Mucosa of descending colon (tissue), 3 donors: ENCODE data around the gene FSTL4. TPM values are rescaled to one million over a fixed set of nuclear protein-coding genes. Genes with fewer than 3 reads are reported as not detected.

Source experiments
- ATAC-seq: fragments of 200-7000 bp; cut with Tn5 transposase; one replicate; pipeline ENCODE4 v1.9.1; 2020; ENCODE audit warnings: mild to moderate bottlenecking, moderate library complexity
- DNase-seq, 3 donors: peaks; one replicate each; pipeline ENCODE4 v3.0.0-alpha.2; 2020
- H3K36me3 ChIP-seq: fragments of 200-600 bp; one replicate; pipeline ENCODE4 v1.8.0; 2021; ENCODE audit warnings: low read depth, mild to moderate bottlenecking
- H3K4me1 ChIP-seq: fragments of 200-600 bp; one replicate; pipeline ENCODE4 v1.8.0; 2021; ENCODE audit warnings: low read depth, mild to moderate bottlenecking
- H3K4me3 ChIP-seq: fragments of 200-600 bp; one replicate; pipeline ENCODE4 v1.8.0; 2021; ENCODE audit warnings: mild to moderate bottlenecking
- H3K9me3 ChIP-seq: fragments of 200-600 bp; one replicate; pipeline ENCODE4 v1.8.0; 2021; ENCODE audit warnings: mild to moderate bottlenecking
- intact Hi-C, 2 donors: fragments of 100-400 bp; cut with DNase I in 1 of 2; cut with micrococcal nuclease in 1 of 2; formaldehyde crosslinking; loops; one replicate each; pipeline versions ENCODE4 v1.11.0 to v1.11.1; 2022; cut with DNase I, micrococcal nuclease
- total RNA-seq, 3 donors: library from RNA; stranded (reverse); fragmentation: NEBNext Ultra II Directional in 2 of 3; extraction: Animal tissue kit (Norgen Biotek cat#: 25700) in 2 of 3; gene quantifications; one replicate each; pipeline versions ENCODE4 v1.2.1 to v1.2.4, GENCODE V29; 2021 to 2023
- TF ChIP-seq, protein P1 (sequence below): fragments of 200-600 bp; IDR thresholded peaks from one replicate; pipeline ENCODE4 v1.8.0; 2022; ENCODE audit warnings: antibody characterized with exemption, mild to moderate bottlenecking
- donor health status: DM: no; HTN: no; CAD: no; lungs with moderate emphysema.
- donor health status: DM: no; HTN: no; CAD: no.
- donor health status: DM: no; HTN: yes; CAD: no.

FSTL4 gene
- total RNA-seq, 3 donors from 2014 or later, result 0.29 to 0.77 (median 0.57) TPM

DNA sequence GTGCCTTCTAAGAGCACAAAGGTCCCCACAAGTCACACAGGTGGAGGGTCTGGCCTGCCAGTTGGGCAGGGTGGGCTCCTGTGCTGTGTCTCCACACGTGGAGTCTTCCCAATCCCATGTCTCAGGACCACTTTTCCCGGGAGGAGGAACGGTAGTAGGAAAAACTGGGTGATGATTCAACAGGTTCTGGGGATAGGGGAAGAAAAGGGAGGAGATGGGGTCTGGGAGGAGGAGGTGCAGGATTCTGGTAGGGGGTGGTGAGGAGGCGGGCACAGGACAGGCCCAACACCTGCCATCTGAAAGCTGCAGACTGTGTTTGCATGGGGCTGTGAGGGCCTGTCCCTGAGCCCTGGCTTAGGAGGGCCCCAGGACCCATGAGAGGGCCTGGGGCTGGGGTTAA lies 345.4 kb downstream of the FSTL4 start:
- DNase-seq, result no peak
- no peaks in the 10 kb centered on the region for H3K9me3 ChIP-seq
- no peak overlapping the region for H3K4me3 ChIP-seq
- no peaks in the 10 kb centered on the region for H3K4me1 ChIP-seq
- no peaks in the 10 kb centered on the region for H3K36me3 ChIP-seq
- TF ChIP-seq, protein P1, sequence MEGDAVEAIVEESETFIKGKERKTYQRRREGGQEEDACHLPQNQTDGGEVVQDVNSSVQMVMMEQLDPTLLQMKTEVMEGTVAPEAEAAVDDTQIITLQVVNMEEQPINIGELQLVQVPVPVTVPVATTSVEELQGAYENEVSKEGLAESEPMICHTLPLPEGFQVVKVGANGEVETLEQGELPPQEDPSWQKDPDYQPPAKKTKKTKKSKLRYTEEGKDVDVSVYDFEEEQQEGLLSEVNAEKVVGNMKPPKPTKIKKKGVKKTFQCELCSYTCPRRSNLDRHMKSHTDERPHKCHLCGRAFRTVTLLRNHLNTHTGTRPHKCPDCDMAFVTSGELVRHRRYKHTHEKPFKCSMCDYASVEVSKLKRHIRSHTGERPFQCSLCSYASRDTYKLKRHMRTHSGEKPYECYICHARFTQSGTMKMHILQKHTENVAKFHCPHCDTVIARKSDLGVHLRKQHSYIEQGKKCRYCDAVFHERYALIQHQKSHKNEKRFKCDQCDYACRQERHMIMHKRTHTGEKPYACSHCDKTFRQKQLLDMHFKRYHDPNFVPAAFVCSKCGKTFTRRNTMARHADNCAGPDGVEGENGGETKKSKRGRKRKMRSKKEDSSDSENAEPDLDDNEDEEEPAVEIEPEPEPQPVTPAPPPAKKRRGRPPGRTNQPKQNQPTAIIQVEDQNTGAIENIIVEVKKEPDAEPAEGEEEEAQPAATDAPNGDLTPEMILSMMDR, result no peak
- ATAC-seq, result no peak
- intact Hi-C loops, result no loop called here

DNA sequence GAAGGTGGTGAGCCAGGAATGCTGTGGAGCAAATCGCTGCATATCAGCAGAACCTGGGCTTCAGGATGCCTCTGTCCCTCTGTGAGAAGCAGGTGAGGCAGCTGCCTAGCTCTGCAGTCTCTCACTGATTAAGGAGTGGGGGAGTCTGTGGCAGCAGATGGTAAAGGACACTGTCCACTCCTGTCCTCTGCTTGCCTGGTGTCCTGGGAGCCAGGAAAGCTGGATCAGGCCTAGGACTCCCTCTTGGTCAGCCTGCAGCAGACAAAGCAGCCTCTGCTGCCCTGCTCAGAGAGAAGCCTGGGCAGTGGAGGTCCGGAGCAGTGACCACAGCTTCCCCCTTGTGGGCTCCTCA lies 345.8 kb downstream of the FSTL4 start:
- TF ChIP-seq, protein P1, result no peak
- ATAC-seq (no peak), DNase-seq (no peak)
- H3K4me3 ChIP-seq, result no peak overlapping the region
- no peaks in the 10 kb centered on the region for H3K4me1 ChIP-seq
- H3K36me3 ChIP-seq, result no peaks in the 10 kb centered on the region
- H3K9me3 ChIP-seq, result no peaks in the 10 kb centered on the region
- intact Hi-C loops, result no loop called here

- Histone ChIP-seq H3K4me3 (no peak overlapping the region), H3K36me3 (no peaks in the 10 kb centered on the region), H3K9me3 (no peaks in the 10 kb centered on the region), H3K4me1 (no peaks in the 10 kb centered on the region)
- intact Hi-C loops, result no loop called here
- TF ChIP-seq, protein P1, result no peak
- DNase-seq (no peak), ATAC-seq (no peak)
Observed at GRCh38 chr5:133265720-133266526, 346.4 kb downstream of the FSTL4 start.

GRCh38 chr5:133265257-133265656 lies 347.1 kb downstream of the FSTL4 start:
- Histone ChIP-seq H3K36me3 (no peaks in the 10 kb centered on the region), H3K9me3 (no peaks in the 10 kb centered on the region), H3K4me3 (no peak overlapping the region), H3K4me1 (no peaks in the 10 kb centered on the region)
- DNase-seq (no peak), ATAC-seq (no peak)
- intact Hi-C loops, result no loop called here
- TF ChIP-seq, protein P1, result no peak

- intact Hi-C loops, result no loop called here
- DNase-seq (no peak), ATAC-seq (no peak)
Observed at GRCh38 chr5:133262690-133263089, 349.7 kb downstream of the FSTL4 start.

More at GRCh38 chr5:133262690-133263089, 349.7 kb downstream of the FSTL4 start:
- Histone ChIP-seq H3K36me3 (no peaks in the 10 kb centered on the region), H3K4me1 (no peaks in the 10 kb centered on the region), H3K9me3 (no peaks in the 10 kb centered on the region), H3K4me3 (no peak overlapping the region)
- TF ChIP-seq, protein P1, result no peak
